ENCODE data around the gene GATA2.

The GATA2 gene

DNA sequence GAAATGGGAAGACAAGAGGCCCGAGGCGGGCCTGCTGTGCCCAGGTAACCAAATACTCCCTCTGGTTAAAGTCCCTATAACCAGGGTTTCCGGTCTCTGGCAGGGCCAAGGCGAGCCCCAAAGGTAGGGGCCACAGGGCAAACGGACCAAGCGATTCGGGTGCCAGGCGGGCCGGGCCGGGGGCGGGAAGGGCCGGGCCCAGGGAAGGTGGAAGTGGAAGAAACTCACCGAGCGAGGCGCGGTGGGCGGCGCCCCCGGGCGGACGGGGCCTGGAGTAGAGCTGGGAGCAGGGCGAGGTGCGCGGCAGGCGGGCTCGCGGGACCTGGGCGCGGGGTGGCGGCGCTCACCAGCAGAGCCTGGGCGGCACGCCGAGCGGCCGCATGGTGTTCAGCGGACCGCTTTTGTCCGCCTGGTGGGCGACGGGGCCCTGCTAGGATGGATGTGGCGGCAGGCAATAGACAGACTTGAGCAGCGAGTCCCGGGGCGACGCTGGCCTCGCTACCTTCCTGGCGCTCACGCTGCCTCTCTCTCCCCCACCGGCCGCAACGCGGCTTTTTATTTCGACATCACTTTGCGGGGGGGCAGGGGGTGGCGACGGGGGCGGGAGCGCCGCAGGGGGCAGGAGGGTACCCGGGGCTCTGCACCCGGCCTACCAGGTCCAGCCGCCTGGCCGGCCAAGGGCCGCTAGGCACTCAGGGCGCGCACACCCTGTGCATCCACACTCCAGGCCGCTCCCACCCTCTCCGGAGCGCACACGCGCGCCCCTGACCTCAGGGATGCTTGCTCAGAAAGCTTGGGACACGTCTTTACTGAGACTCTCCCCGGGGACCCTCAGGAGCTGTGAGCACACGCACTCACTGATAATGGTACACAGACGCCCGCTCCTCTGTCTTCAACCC, at the start of gene GATA2:
Gene GATA2 (minus strand): TSS at position 531 of the 899 bp plus-strand sequence. CDS start 6,170 bp downstream, outside the sequence.
- peak; percentile 51 for DNase-seq

DNA sequence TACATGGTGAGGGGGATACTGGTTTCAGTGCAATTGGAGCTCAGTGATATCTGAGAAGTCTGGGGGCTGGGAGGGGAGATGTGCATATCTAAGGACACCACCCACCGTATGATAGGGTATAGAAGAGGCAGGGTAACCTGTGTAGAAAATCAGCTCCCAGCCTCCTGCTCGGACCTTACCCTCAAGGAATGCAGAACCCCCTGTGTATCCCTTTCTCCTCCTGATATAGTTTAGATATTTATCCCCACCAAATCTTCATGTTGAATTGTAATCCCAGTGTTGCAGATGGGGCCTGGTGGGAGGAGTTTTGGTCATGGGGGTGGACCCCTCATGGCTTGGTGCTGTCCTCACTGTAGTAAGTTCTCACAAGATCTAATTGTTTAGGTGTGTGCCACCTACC, 48.2 kb upstream of the GATA2 start:
- no peak for DNase-seq

DNA sequence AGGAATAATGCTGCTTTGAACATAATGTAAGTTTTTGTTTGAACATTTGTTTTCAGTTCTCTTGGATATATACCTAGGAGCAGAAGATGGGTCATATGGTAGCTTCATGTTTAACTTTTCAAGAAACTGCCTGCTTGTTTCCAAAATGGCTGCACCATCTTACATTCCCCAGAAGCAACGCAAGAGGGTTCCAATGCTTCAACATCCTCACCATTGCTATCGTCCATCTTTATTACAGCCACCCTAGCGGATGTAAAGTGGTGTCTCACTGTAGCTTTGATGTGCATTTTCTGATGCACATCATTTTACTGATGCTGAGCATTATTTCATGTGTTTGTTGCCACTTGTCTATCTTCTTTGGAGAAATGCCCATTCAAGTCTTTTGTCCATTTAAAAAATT, 46.4 kb upstream of the GATA2 start:
- no peak for DNase-seq

DNA sequence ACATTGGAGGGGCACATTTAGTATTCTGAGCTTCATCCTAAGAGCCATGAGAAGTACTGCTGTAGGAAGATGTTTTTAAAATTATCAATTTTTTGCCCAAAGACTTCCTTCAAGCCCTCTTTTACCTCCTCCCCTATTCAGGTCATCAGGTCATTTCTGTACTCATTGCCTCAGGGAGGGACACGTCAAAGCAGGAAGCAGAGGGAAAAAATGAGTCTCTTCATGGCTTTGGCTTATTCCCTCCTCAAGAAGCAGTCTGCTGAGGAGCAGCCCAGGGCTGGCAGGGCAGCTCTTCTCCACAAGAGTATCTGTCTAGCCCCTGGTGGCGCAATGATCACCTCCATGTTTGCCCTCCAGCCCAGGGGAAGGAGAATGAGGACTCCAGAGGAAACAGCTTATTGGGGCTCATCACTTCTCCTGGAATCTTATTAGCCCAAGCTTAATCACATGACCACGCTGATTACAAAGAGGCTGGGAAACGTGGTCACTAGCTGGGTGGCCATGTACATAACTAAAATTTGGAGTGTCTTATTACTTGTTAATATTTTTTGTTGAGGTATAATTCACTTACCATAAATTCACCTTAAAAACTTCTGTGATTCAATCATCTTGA, 44.2 kb upstream of the GATA2 start:
- no peak for DNase-seq

DNA sequence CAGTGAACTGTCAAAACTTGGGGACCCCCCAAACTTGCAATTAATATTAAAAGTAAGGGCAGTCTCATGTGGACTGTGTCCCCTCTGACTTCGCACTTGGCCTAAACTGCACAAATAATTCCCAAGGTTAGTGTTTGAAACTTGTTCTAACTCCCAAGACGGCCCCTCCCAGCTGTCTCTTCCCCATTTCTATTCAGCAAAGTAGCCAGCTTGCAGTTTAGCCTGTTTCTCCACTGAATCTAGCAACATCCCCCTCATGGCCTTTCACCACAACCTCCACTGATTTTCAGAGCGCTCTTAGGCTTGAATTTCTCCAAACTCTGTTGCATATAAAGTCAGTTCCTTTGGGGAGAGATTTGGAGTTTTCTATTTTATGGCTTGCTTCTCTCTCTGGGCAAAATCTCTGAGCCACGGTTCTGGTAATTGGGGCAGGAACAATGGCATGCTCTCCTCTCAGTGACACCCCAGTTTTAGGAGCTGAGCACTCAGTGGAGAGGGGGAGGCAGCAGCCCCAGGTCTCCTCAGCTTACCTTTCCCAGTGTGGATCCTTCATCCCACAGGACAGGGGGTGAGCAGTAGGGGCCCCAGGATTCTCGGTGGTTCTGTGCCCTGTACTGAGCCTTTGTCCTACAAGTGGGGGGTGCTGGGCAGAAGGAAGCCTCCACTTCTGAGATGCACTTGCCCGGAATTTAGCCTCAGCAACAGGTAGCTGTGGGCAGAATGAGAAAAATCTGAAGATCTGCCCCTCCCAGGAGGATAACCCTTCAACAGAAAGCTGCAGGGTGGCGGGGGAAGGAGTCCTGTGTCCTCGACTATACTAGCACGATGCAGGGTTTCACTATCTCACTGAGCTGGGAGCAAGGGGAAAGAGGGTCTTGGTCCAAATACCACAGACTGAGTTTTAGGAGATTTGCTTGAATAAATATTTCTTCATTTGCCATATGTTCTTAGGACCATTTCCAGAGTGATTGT, 39.3 kb upstream of the GATA2 start:
- no peak for DNase-seq

DNA sequence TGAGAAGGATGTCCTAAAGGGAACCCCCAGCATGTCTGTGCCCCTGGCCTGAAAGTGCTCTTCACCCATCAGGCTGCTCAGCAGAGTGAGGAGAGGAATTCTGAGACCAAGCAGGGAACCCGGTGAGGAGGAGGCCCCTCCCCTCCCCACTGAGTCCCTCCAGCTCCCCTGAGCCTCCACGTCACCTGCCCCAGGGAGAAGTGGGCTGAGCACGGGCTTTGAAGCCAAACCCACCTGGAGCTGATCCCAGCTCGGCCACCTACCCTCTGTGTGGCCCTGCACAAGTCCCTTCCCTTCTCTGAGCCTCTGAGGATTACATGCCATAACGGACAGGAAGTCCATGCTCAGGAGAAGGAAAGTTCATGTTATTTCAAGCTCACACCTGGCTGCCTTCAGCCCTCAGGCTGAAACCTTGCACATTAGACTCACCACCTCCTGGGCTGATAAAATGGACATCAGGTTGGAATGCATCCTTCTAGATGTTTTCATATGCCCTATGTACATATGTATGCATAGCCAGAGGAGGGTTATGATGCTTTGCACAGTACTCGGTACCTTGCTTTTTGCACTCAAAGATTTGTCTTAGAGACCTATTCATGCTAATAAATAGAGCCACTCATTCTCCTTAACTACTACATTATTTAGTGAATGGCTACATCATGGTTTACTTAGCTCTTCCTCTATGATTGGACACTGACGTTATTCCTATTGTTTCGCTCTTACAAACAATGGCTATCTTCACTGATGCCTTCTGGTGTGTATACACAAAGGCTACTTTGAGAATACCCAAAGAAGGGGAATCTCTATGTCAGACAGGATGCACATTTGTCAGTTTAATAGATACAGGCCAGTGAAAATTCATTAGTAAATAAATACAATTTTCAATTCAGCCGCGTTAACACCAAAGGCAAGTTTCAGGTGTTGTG, 31.6 kb upstream of the GATA2 start:
- DNase-seq, result no peak

DNA sequence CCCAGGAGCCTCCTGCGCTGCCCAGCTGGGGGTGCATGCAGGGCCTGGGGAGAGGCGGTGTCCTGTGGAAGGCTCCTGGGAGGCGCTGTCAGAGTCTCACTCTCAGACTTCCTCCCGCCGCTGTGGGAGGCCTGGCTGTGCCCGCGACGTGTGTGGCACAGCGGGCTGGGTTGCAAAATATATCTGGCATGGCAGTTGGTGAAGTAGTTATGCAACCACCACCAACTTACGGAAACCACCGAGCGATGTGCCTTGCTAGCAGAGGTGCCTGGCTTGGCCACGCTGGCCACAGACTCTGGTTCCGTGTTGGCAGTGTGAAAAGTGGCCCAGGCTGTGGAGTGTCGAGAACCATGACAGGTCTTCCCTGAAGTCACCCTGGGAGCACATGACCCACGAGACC, 30.6 kb upstream of the GATA2 start:
- no peak for DNase-seq

DNA sequence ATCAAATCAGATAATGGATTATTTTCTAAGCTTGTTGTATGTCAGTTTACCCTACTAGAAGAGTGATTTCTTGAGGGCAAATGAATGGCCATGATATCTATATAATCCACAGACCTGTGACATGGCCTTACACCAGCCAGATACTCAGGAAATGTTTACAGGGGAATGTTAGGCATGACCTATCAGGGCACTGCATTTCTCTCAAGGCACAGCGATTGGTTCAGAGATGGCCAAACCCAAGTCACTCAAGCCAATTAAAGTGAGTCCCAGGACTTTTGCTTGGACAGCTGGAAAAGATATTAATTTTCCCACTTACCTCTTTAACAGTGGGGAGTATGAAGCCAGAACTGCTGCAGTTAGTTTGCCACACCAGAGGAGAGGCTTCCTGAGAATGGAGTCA, 28.7 kb upstream of the GATA2 start:
- no peak for DNase-seq

DNA sequence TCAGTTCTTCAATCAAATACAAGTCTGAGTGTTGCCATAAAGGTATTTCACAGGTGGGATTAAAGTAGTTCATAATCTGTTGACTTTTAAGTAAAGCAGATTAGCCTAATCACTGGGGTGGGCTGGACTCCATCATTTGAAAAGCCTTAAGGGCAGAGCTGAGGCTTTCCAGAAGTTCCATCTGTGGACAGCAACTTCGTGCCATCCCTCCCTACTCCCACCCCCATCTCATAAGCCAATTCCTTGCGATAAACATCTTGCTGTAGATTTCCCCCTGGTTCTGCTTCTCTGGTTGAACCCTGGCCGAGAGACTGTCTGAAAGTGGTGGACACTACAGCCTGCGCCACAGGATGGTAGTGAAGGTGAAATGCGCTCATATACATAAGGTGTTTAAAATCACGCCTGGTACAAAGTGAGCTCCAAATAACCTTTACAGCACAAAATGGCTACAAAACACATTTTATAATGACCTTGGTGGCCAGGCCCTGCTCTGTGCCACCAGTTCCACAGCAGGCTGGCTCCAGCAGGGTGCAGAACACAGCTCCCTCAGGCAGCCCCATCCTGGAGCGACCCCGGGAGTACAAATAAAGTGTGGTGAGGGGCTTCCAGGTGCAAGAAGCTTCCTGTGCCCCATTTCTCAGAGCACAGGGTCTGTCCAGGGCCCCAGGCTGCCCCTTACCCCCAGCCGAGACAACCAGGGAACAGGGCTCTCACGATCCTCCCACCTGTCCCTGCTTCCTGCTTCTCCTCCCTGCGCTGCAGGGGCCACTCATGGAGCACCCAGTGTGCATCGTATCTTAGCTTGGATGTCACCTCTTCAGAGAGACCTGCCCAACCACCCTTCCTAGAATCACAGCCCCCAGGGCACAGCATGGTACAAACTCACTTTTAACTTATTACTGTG, 25.8 kb upstream of the GATA2 start:
- DNase-seq, result no peak

DNA sequence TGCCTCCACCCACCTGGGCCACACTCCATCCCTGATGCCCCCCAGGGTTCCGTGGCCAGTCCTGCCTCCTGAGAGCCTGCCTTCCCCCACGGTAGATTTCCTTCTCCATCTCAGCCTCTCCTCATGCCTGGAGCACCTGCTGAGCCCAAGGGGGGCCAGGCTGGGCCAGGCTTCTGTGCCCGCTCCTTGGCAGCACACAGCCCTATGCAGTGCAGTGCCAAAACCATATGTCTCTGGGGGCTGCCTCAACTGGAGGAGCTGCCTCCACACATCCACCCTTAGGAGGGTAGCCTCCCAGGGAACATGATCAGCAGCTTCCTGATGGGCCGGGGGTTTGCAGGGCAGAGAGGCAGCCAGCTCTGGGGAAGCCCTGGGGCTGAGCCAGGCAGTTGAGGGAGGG, 24.6 kb upstream of the GATA2 start:
- DNase-seq, result no peak

DNA sequence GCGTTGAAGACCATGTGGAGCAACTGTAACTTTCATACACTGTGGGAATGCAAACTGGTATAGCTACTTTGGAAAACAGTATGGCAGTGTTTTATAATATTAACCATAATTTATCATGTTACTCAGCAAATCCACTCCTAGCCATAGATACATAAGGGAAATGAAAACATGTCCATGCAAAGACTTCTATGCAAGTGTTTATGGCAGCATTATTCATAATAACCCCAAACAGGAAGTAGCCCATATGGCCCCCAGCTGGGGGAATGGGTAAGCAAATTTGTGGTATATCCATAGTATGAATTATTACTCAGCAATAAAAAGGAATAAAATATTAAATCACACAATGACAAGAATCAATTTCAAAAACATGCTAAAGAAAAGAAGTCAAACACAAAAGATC, 23.0 kb upstream of the GATA2 start:
- no peak for DNase-seq

DNA sequence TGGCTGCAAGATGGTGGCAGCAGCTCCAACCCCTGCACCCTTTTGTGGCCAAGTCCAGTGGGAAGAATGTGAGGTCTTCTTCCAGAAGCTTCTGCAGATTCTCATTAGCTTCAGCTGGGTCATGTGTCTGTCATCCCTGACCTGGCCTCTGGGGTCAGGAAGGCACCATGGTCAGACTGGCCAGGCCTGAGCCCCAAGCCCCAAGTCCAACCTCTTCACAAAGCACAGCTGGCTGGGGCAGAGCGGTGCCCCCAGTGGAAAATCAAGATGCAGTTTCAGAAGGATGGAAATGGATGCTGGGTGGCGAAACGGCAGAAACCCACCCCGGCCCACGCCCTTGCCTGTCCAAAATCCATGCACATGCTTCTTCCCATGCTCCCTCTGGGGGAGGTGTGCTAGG, 15.9 kb upstream of the GATA2 start:
- DNase-seq, result no peak

DNA sequence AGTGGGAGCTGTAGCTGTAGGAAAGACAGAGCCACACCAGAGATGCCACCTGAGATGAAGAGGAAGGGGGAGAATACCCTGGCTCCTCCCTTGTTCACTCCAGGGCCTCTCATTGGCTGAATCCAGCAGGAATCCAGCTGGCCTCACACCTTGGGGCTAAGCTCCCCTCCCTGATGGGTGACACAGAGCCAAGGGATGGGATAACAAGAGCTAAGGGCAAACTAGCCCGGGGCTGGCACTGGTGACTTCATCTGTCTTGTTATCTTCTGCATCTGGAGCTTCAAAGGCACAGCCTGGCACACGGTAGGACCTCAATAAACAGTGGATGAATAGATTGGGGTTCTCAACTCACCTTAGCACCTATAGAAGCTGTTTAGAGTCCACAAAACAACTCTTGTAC, 13.8 kb upstream of the GATA2 start:
- DNase-seq, result no peak

DNA sequence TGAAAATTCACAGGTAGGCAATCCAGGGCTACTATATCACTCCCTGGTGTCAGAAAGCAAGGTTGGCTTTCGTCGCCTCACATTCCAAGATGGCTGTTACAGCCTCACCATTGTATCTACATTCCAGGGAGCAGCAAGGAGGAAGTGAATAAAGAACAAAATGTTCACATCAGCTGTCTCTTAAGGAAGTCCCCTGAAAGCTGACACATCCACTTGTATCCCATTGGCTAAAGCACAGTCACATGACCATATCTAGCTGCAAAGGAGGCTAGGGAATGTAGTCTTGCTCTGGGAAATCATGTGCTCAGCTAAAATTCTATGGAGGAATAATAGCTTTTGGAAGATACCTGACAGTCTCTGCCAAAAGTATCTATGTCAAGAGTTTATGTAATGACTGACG, 12.8 kb upstream of the GATA2 start:
- no peak for DNase-seq

DNA sequence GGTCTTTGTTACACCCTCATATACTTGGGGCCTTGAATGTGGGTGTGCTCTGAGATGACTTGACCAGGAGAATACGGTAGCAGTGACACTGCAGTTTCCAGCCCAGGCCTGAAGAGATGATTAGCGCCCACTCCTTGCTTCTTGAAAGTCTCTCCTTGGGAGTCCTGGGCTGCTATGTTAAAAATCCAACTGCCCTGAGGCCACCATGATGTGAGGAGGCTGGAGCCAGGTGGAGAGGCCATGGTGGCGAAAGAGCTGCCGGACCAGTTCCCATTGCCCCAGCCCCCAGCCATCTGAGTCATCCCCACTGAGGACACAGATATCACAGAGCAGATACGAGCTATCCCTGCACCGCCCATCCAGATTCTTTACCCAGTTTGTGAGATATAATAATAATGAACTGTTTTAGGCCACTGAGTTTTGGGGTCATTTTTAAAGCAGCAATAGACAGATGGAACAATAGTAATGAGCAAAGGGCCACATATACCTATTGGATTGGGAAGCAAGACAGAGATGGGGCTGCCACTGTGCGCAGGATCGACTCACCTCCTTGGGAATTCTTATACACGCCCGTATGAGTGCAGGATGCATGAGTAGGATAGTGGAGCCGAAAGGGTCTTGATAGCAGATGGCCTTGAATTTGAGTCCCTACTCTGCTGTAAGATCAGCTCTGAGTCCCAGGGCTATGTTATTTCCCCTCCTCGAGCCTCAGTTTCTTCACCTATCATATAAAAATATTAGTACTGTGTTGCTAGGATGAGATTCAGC, 12.1 kb upstream of the GATA2 start:
- no peak for DNase-seq

DNA sequence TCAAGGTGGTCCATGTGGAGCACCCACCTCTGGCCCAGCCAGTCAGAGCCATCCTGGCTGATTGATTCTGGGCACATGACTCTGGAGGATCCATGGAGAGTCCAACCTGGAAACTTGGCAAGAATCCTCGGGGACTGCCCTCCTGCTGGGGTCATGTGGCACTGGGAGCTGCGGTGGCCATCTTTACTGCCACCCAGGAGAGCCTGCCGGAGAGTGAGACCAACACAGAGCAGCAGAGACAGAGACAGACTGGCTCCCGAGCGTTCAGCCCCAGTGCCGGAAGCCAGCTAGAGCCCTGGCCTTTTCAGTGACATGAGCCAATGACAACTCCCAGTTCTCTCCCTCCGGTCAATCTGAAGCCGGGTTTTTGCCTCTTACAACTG, 11.5 kb upstream of the GATA2 start:
- DNase-seq, result no peak

DNA sequence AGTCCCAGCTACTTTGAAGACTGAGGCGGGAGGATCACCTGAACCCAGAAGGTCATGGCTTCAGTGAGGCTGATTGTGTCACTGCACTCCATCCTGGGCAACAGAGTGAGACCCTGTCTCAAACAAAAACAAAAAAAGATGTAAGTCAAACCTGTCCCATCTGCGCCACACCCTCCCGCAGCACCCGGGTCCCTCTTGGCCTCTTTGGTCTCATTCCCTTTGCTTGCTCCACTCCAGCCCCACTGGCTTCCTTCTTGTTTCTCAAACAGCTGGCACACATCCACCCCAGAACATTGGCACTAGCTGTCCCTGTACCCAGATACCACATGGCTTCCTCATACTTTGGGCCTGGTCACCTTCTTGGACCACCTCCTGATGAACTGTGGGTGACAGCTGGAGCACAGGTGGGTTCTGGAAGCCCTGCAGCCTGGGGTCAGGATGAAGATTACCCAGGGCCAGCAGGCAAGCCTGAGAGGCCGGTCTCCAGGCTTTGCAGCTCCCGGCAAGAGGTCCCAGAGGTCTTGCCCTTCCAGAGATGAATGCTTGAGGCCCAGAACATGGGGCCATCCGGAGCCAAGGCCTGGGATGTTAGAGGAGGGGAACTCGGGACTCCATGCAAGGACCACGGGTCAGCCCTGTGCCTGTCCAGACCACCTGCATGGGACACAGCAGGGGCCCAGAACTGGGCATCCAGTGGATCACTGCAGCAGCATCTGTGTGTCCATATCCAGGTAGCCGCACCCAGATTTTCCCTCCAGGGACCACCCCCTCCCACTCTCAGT, 10.9 kb upstream of the GATA2 start:
- no peak for DNase-seq

DNA sequence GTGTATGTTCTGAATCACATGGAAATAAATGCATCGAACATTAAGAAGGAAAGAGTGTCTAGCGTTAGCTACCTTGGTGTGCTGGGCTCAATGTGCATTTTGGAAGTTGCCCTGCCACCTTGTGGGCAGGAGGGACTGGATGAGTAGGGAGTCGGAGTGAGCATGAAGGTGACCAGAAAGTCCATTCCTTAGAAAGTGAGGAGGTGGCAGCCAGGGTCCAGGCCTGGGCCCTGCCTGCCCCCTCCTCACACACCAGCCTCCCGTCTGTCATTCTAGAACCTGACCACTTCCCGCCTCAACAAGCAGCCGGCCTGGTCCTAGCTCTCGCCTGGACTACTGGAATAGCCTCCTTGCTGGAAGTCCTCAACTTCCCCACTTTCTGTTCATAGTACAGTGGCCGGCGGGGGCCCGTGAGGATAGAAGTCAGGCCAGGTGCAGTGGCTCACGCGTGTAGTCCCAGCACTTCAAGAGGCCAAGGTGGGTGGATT, 10.2 kb upstream of the GATA2 start:
- DNase-seq, result no peak

DNA sequence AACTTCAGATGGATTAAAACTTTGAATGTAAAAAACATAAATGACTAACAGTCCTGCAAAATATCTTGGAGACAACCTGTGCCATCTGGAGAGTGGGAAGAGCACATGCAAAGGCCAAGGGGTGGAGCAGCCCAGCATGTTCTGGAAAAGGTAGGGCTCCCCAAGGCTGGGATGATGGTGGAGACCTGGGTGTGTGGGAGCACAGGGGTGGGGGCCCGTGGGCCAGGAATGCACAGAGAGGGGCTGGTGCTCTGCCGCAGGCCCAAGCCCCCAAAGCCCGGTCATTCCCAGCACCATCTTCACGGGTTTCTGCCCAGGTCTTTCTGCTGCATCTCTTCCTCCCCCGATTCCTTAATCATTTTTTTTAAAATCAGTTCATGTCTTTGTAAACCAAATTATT, 9.7 kb upstream of the GATA2 start:
- DNase-seq, result no peak
